MCF 10A (cell line): ENCODE data around the gene LRMDA. TPM values are rescaled to one million over a fixed set of nuclear protein-coding genes. Genes with fewer than 3 reads are reported as not detected.

Experiments used
- BruUV-seq: library from RNA; stranded (reverse); fragments of 400-500 nt; replicated peaks from 2 replicates; lab custom pipeline; 2021; lab: Mats Ljungman, UMichigan
- CTCF ChIA-PET: fragments of 300-600 bp; sonication (Branson Sonifier 250); formaldehyde crosslinking; extraction: SDS; loops from one replicate; lab custom pipeline; 2021; ENCODE audit warnings: antibody characterized with exemption, inconsistent platforms; lab: Yijun Ruan, JAX
- POLR2A ChIA-PET: fragments of 300-600, 350-650 bp; sonication (Branson Sonifier 250); formaldehyde crosslinking; extraction: SDS; loops from one replicate; lab custom pipeline; 2020; ENCODE audit warnings: antibody characterized with exemption, inconsistent platforms; lab: Yijun Ruan, JAX
- DNase-seq: peaks from one replicate; pipeline ENCODE4 v3.0.0-alpha.2; 2018; ENCODE audit not compliant: unreplicated experiment
- H3K27ac Mint-ChIP-seq: one replicate; pipeline ENCODE4 v1.8.0; 2022; ENCODE audit warnings: mild to moderate bottlenecking, low read depth, mixed read lengths; ENCODE audit not compliant: unreplicated experiment
- H3K27me3 Mint-ChIP-seq: one replicate; pipeline ENCODE4 v1.8.0; 2022; ENCODE audit warnings: mixed read lengths; ENCODE audit not compliant: insufficient read depth, unreplicated experiment
- H3K36me3 Mint-ChIP-seq: one replicate; pipeline ENCODE4 v1.8.0; 2022; ENCODE audit warnings: mild to moderate bottlenecking, moderate library complexity, mixed read lengths; ENCODE audit not compliant: insufficient read depth, unreplicated experiment
- H3K4me1 Mint-ChIP-seq: one replicate; pipeline ENCODE4 v1.8.0; 2022; ENCODE audit warnings: mixed read lengths; ENCODE audit not compliant: insufficient read depth, unreplicated experiment
- H3K4me3 Mint-ChIP-seq: one replicate; pipeline ENCODE4 v1.8.0; 2022; ENCODE audit warnings: mild to moderate bottlenecking, moderate library complexity, mixed read lengths; ENCODE audit not compliant: unreplicated experiment
- H3K9me3 Mint-ChIP-seq: one replicate; pipeline ENCODE4 v1.8.0; 2022; ENCODE audit warnings: mixed read lengths; ENCODE audit not compliant: unreplicated experiment
- CTCF ChIP-seq: fragments of 200-600 bp; IDR thresholded peaks from one replicate; pipeline ENCODE4 v1.8.0; 2022; ENCODE audit warnings: antibody characterized with exemption, mild to moderate bottlenecking; ENCODE audit not compliant: unreplicated experiment
- intact Hi-C: fragments of 100-400 bp; cut with micrococcal nuclease; formaldehyde crosslinking; loops from 2 replicates; pipeline ENCODE4 v1.14.1; 2022
- total RNA-seq: library from RNA; stranded (reverse); gene quantifications from 2 replicates; pipeline ENCODE4 v1.2.3, GENCODE V29; 2022

LRMDA gene
- total RNA-seq, 1 experiment from 2014 or later: not detected

GRCh38 chr10:75542084-75542483 lies 110.7 kb downstream of the LRMDA start:
- no peaks in the 10 kb centered on the region for H3K27me3 Mint-ChIP-seq
- no peak overlapping the region for H3K27ac Mint-ChIP-seq
- ChIA-PET CTCF (no interaction called here), POLR2A (interaction anchor here (0.6 to 0.7 kb wide), 2 partner anchors 12 to 19 kb away, joined by 4 read pairs; no protein-coding TSS in a partner anchor)
- H3K9me3 Mint-ChIP-seq: no peaks in the 10 kb centered on the region
- H3K4me3 Mint-ChIP-seq: no peak overlapping the region
- no peaks in the 10 kb centered on the region for H3K4me1 Mint-ChIP-seq
- H3K36me3 Mint-ChIP-seq: no peaks in the 10 kb centered on the region
- no TSS peak for BruUV-seq
- intact Hi-C loops: no loop called here
- DNase-seq: no peak
- no peak for TF ChIP-seq CTCF

- no peak for DNase-seq
- H3K4me1 Mint-ChIP-seq: no peaks in the 10 kb centered on the region
- no TSS peak for BruUV-seq
- ChIA-PET POLR2A (no interaction called here), CTCF (no interaction called here)
- H3K27ac Mint-ChIP-seq: no peak overlapping the region
- no peak for TF ChIP-seq CTCF
- H3K36me3 Mint-ChIP-seq: no peaks in the 10 kb centered on the region
- intact Hi-C loops: no loop called here
- H3K9me3 Mint-ChIP-seq: no peaks in the 10 kb centered on the region
- H3K27me3 Mint-ChIP-seq: no peaks in the 10 kb centered on the region
- no peak overlapping the region for H3K4me3 Mint-ChIP-seq
Measured at GRCh38 chr10:75542906-75543305, 111.5 kb downstream of the LRMDA start.

GRCh38 chr10:75544386-75544785 lies 113.0 kb downstream of the LRMDA start:
- H3K4me3 Mint-ChIP-seq: no peak overlapping the region
- H3K27ac Mint-ChIP-seq: no peak overlapping the region
- no TSS peak for BruUV-seq
- H3K9me3 Mint-ChIP-seq: no peaks in the 10 kb centered on the region
- intact Hi-C loops: no loop called here
- H3K4me1 Mint-ChIP-seq: no peaks in the 10 kb centered on the region
- ChIA-PET POLR2A (no interaction called here), CTCF (no interaction called here)
- no peaks in the 10 kb centered on the region for H3K36me3 Mint-ChIP-seq
- H3K27me3 Mint-ChIP-seq: no peaks in the 10 kb centered on the region
- DNase-seq: no peak
- TF ChIP-seq CTCF: no peak

GRCh38 chr10:75544993-75545706 lies 113.7 kb downstream of the LRMDA start:
- no peak for DNase-seq
- ChIA-PET POLR2A (no interaction called here), CTCF (interaction anchor here (0.6 kb wide), 1 partner anchor 1821 kb away, joined by 3 read pairs; no protein-coding TSS in a partner anchor)

More at GRCh38 chr10:75544993-75545706, 113.7 kb downstream of the LRMDA start:
- Mint-ChIP-seq H3K4me3 (no peak overlapping the region), H3K36me3 (no peaks in the 10 kb centered on the region), H3K27me3 (no peaks in the 10 kb centered on the region), H3K27ac (no peak overlapping the region), H3K4me1 (no peaks in the 10 kb centered on the region), H3K9me3 (peaks cover under 1% of the 10 kb centered on the region)
- no TSS peak for BruUV-seq
- intact Hi-C loops: no loop called here
- TF ChIP-seq CTCF: no peak
